Tibial nerve (tissue), 4 donors: ENCODE data around the gene ZNF496. TPM values are rescaled to one million over a fixed set of nuclear protein-coding genes. Genes with fewer than 3 reads are reported as not detected.
"Not testable (repeated sequence)": the region's sequence is repeated elsewhere in the genome, so short reads cannot be mapped to it uniquely, and the experiment has no call there.

Source experiments
- DNase-seq, 2 donors: peaks; one replicate each; pipeline ENCODE4 v3.0.0-alpha.2; 2019; ENCODE audit warnings: low spot score in 2 of 2
- H3K27ac ChIP-seq, 4 donors: fragments of 200-600 bp; sonication (generic) in 3 of 4; one replicate each; pipeline ENCODE4 v1.5.1; 2017 to 2019; ENCODE audit warnings: mild to moderate bottlenecking in 1 of 4
- H3K27me3 ChIP-seq, 2 donors: fragments of 200-600 bp; sonication (generic) in 1 of 2; one replicate each; pipeline versions ENCODE4 v1.5.1 to v1.6.0; 2017 to 2019
- H3K36me3 ChIP-seq, 3 donors: fragments of 200-600 bp; sonication (generic); one replicate each; pipeline ENCODE4 v1.5.1; 2018 to 2019
- H3K4me1 ChIP-seq, 4 donors: fragments of 200-600 bp; sonication (generic) in 3 of 4; one replicate each; pipeline ENCODE4 v1.5.1; 2017 to 2019
- H3K4me3 ChIP-seq, 4 donors: fragments of 200-600 bp; sonication (generic) in 3 of 4; one replicate each; pipeline ENCODE4 v1.5.1; 2017 to 2019; ENCODE audit warnings: mild to moderate bottlenecking in 1 of 4, moderate library complexity in 1 of 4
- H3K9me3 ChIP-seq, 4 donors: fragments of 200-600 bp; sonication (generic) in 3 of 4; one replicate each; pipeline ENCODE4 v1.5.1; 2017 to 2019
- CTCF ChIP-seq, 5 experiments: fragments of 200-600 bp in 3 of 5; fragments of 450-650 bp in 2 of 5; sonication (generic) in 3 of 5; IDR thresholded peaks; one replicate each; pipeline ENCODE4 v1.5.1; 2016 to 2019; ENCODE audit warnings: antibody characterized with exemption in 5 of 5, mild to moderate bottlenecking in 3 of 5, moderate library complexity in 2 of 5
- EP300 ChIP-seq, 2 donors: sonication (generic); formaldehyde crosslinking; IDR thresholded peaks; one replicate each; pipeline ENCODE4 v1.6.1; 2017; ENCODE audit warnings: antibody characterized with exemption in 2 of 2, mild to moderate bottlenecking in 1 of 2
- POLR2A ChIP-seq, 2 donors: fragments of 450-650 bp; IDR thresholded peaks; one replicate each; pipeline ENCODE4 v1.6.1; 2017; ENCODE audit warnings: antibody characterized with exemption in 2 of 2, mild to moderate bottlenecking in 2 of 2, moderate library complexity in 2 of 2
- WGBS, 2 donors: methylation state at CpG; one replicate each; pipeline ENCODE4 v1.1.5; 2018; 5-methylcytosine and 5-hydroxymethylcytosine counted together
- total RNA-seq, 4 donors: library from RNA; depleted of rRNA; stranded (reverse); fragments of >200 nt; gene quantifications; one replicate each; pipeline ENCODE4 v1.1.0, GENCODE V29; 2016

The ZNF496 gene
- total RNA-seq, 4 donors from 2014 or later, result 37.5 to 60.6 (median 51.6) TPM

GRCh38 chr1:247293047-247293446, 38.6 kb downstream of the ZNF496 start:
- no peaks in the 10 kb centered on the region for H3K9me3 ChIP-seq
- WGBS, 2 donors, result 53 to 72% methylated on average over 7 of the region's 7 CpGs

DNA sequence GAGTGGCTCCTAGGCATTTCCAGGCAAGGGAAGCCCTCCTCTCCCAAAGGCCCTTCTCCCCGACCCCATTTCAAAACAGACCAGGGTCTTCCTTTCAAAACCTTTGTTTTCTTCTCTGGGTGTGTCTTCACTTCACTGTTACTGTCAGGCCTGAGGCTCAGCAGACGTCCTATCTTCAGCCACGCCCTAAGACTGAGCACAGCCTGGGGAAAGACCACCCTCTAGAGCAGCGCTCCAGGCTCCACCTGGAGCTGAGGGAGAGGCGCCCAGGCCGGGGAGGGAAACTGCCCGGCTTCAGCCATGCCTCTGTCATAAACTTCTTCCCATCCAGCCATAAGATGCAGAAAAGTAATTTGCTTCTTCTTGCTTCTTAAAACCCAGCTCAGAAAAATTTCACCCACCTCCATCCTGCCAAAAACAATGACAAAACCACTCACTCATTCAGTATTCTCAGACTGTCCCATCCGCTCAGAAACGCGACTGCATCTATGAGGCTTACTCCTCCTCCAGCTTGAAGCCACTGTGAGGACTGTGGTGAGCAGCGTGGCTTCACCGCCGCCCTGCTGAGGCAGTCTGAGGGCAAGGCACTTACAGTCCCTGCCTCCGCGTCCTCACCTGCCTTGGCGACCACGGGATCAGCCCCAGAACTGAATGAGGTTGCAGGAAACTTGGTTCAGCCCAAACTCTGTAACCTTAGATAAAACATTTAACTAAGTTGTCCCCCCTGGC, 39.7 kb downstream of the ZNF496 start:
- H3K27ac ChIP-seq, result no peak overlapping the region
- peaks cover 0 to 7% (median 0%) of the 10 kb centered on the region in 4 donors for H3K9me3 ChIP-seq
- 64 to 70% methylated on average over 17 of the region's 17 CpGs for WGBS, 2 donors
- peaks cover 0 to 5% (median 0%) of the 10 kb centered on the region in 3 donors for H3K36me3 ChIP-seq
- DNase-seq, result no peak
- H3K4me1 ChIP-seq, result no peaks in the 10 kb centered on the region
- H3K4me3 ChIP-seq, result no peak overlapping the region
- TF ChIP-seq CTCF (IDR thresholded peaks at IDR 0.05) (no peak), POLR2A (IDR thresholded peaks at IDR 0.05) (no peak), EP300 (IDR thresholded peaks at IDR 0.05) (no peak)
- H3K27me3 ChIP-seq, result no peaks in the 10 kb centered on the region

More at GRCh38 chr1:247293047-247293446, 38.6 kb downstream of the ZNF496 start:
- Histone ChIP-seq H3K27ac (no peak overlapping the region), H3K4me1 (no peaks in the 10 kb centered on the region), H3K36me3 (peaks cover 0 to 10% (median 0%) of the 10 kb centered on the region in 3 donors), H3K27me3 (no peaks in the 10 kb centered on the region), H3K4me3 (no peak overlapping the region)
- no peak for TF ChIP-seq EP300 (IDR thresholded peaks at IDR 0.05)
- TF ChIP-seq POLR2A (IDR thresholded peaks at IDR 0.05), result no peak
- TF ChIP-seq CTCF (IDR thresholded peaks at IDR 0.05), result no peak
- no peak for DNase-seq

GRCh38 chr1:247291161-247291560, 40.5 kb downstream of the ZNF496 start:
- no peaks in the 10 kb centered on the region for H3K27me3 ChIP-seq
- H3K4me1 ChIP-seq, result no peaks in the 10 kb centered on the region
- TF ChIP-seq CTCF (IDR thresholded peaks at IDR 0.05) (no peak), POLR2A (IDR thresholded peaks at IDR 0.05) (no peak), EP300 (IDR thresholded peaks at IDR 0.05) (no peak)
- 86% methylated on average over 8 to 9 of the region's 9 CpGs for WGBS, 2 donors
- peaks cover 0 to 15% (median 0%) of the 10 kb centered on the region in 4 donors for H3K9me3 ChIP-seq
- H3K4me3 ChIP-seq, result no peak overlapping the region
- no peak overlapping the region for H3K27ac ChIP-seq
- DNase-seq, result no peak
- H3K36me3 ChIP-seq, result peaks cover 0 to 12% (median 0%) of the 10 kb centered on the region in 3 donors

GRCh38 chr1:247290576-247290975, 41.1 kb downstream of the ZNF496 start:
- peaks cover 0 to 21% (median 0%) of the 10 kb centered on the region in 4 donors for H3K9me3 ChIP-seq
- TF ChIP-seq POLR2A (IDR thresholded peaks at IDR 0.05) (no peak), EP300 (IDR thresholded peaks at IDR 0.05) (no peak), CTCF (IDR thresholded peaks at IDR 0.05) (no peak)
- H3K4me1 ChIP-seq, result no peaks in the 10 kb centered on the region
- H3K4me3 ChIP-seq, result no peak overlapping the region
- no peak overlapping the region for H3K27ac ChIP-seq
- peaks cover 0 to 16% (median 0%) of the 10 kb centered on the region in 3 donors for H3K36me3 ChIP-seq
- DNase-seq, result no peak
- 96 to 97% methylated on average over 10 to 20 of the region's 20 CpGs for WGBS, 2 donors
- no peaks in the 10 kb centered on the region for H3K27me3 ChIP-seq

DNA sequence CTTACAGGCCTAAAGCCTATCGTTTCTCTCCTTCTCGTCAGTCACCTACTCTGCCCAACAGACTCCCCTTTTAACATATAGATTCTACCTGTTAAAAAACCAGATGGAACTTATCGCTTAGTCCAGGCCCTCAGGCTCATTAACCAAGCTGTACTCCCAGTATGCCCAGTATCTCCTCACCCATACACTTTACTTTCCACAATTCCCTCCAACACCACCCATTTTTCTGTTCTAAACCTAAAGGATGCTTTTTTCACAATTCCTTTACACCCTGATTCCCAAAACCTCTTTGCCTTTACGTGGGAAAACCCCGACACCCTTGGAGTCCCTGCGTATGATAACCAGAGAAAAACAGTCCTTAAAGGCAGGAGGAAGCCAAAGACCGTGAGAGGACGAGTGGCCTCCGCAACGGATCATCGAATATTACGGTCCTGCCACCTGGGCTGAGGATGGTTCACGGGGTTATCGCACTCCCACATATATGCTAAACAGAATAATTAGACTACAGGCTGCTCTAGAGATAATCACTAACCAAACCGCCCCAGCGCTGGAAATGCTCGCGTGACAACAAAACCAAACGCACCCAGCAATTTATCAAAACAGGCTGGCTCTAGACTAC, 42.3 kb downstream of the ZNF496 start:
- not testable (repeated sequence) for DNase-seq, H3K4me1 ChIP-seq, H3K27ac ChIP-seq, H3K27me3 ChIP-seq, H3K4me3 ChIP-seq
- Histone ChIP-seq H3K36me3 (peaks cover 0 to 16% (median 0%) of the 10 kb centered on the region in 3 donors), H3K9me3 (peaks cover 0 to 21% (median 0%) of the 10 kb centered on the region in 4 donors)
- 89 to 93% methylated on average over 19 of the region's 19 CpGs for WGBS, 2 donors
